ENCODE measurements around the gene AKAP4.
A peak's percentile ranks its signal among the peaks of the same experiment; 100 is the strongest.

Gene AKAP4

GRCh38 chrX:50168241-50168687 lies 32.5 kb downstream of the AKAP4 start:
- Mint-ChIP-seq H3K36me3 (ENCODE audit: low read depth) (no peaks in the 10 kb centered on the region), H3K4me3 (no peak overlapping the region), H3K27me3 (ENCODE audit: low read depth, poor library complexity) (no peaks in the 10 kb centered on the region), H3K4me1 (no peaks in the 10 kb centered on the region), H3K9me3 (peaks cover 19% of the 10 kb centered on the region), H3K27ac (no peak overlapping the region)
- no peak for TF ChIP-seq CTCF (IDR thresholded peaks at IDR 0.05)
- DNase-seq, result no peak

GRCh38 chrX:50167366-50167765 lies 33.4 kb downstream of the AKAP4 start:
- no peak overlapping the region for H3K27ac Mint-ChIP-seq
- H3K9me3 Mint-ChIP-seq, result peaks cover 16% of the 10 kb centered on the region
- H3K27me3 Mint-ChIP-seq (ENCODE audit: low read depth, poor library complexity), result peaks cover 2% of the 10 kb centered on the region
- no peak for DNase-seq
- TF ChIP-seq CTCF (IDR thresholded peaks at IDR 0.05), result no peak
- H3K36me3 Mint-ChIP-seq (ENCODE audit: low read depth), result no peaks in the 10 kb centered on the region
- no peak overlapping the region for H3K4me3 Mint-ChIP-seq
- H3K4me1 Mint-ChIP-seq, result no peaks in the 10 kb centered on the region

GRCh38 chrX:50165727-50166126 lies 35.1 kb downstream of the AKAP4 start:
- no peak overlapping the region for H3K4me3 Mint-ChIP-seq
- no peak for TF ChIP-seq CTCF (IDR thresholded peaks at IDR 0.05)
- no peak overlapping the region for H3K27ac Mint-ChIP-seq
- H3K4me1 Mint-ChIP-seq, result peaks cover 4% of the 10 kb centered on the region
- peaks cover 4% of the 10 kb centered on the region for H3K36me3 Mint-ChIP-seq (ENCODE audit: low read depth)
- peaks cover 2% of the 10 kb centered on the region for H3K27me3 Mint-ChIP-seq (ENCODE audit: low read depth, poor library complexity)
- peaks cover 23% of the 10 kb centered on the region for H3K9me3 Mint-ChIP-seq
- no peak for DNase-seq

GRCh38 chrX:50161127-50161526 lies 39.7 kb downstream of the AKAP4 start:
- Mint-ChIP-seq H3K9me3 (peaks cover 35% of the 10 kb centered on the region), H3K4me1 (peaks cover 32% of the 10 kb centered on the region), H3K4me3 (no peak overlapping the region), H3K27ac (no peak overlapping the region), H3K36me3 (ENCODE audit: low read depth) (peaks cover 4% of the 10 kb centered on the region), H3K27me3 (ENCODE audit: low read depth, poor library complexity) (peaks cover 6% of the 10 kb centered on the region)
- TF ChIP-seq CTCF (IDR thresholded peaks at IDR 0.05), result no peak
- no peak for DNase-seq

- Mint-ChIP-seq H3K9me3 (peaks cover 59% of the 10 kb centered on the region), H3K4me3 (no peak overlapping the region), H3K4me1 (peaks cover 32% of the 10 kb centered on the region), H3K27ac (peak overlapping the region; percentile 96), H3K27me3 (ENCODE audit: low read depth, poor library complexity) (peaks cover 7% of the 10 kb centered on the region), H3K36me3 (ENCODE audit: low read depth) (peaks cover 4% of the 10 kb centered on the region)
- no peak for TF ChIP-seq CTCF (IDR thresholded peaks at IDR 0.05)
- DNase-seq, result no peak
Observed at GRCh38 chrX:50158593-50158992, 42.2 kb downstream of the AKAP4 start.

GRCh38 chrX:50157545-50158135 lies 43.2 kb downstream of the AKAP4 start:
- Mint-ChIP-seq H3K4me3 (no peak overlapping the region), H3K27me3 (ENCODE audit: low read depth, poor library complexity) (peaks cover 8% of the 10 kb centered on the region), H3K4me1 (peaks cover 33% of the 10 kb centered on the region), H3K27ac (peak overlapping the region; percentile 96), H3K36me3 (ENCODE audit: low read depth) (peaks cover 4% of the 10 kb centered on the region), H3K9me3 (peaks cover 62% of the 10 kb centered on the region)
- no peak for DNase-seq
- TF ChIP-seq CTCF (IDR thresholded peaks at IDR 0.05), result no peak
